Stimulated activated CD4-positive, alpha-beta T cell treated with anti-CD3 and anti-CD28 coated beads, Interleukin-12 subunit alpha, Interleukin-12 subunit beta, amount 100 ng/mL, for 4 hours (primary cell): ENCODE data around the gene ARL6IP4.

Experiments
- DNase-seq: peaks from one replicate; pipeline ENCODE4 v3.0.0-alpha.2; 2020

Gene ARL6IP4

DNA sequence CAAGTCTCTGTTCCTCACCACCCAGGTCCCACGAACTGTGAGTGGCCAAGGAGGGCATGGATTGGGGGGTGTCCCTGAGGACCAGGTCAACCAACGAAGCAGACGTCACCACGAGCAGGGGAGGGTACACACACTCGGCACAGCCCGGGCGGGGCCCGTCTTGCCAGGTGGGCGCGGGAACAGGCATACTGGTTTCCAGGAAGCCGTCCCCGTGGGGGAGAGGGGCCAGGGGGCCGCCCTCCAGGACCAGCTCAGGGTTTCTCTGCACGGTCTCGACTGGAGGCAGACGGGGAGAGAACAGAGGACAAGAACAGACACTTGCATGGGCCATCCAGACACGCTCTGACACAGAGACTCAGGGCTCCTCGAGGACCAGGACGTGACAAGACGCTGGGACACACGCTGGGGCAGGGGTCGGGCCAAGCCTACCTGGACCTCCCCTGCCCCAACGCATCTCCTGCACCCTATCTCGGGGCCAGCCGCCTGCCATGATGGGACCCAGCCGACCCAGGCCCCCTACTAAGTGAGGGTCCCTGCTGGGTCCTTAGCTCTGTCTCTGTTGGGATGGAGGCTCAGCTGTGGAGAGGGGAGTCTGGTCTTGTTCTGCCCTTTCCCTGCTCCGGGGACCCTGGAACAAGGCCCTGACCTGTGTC lies 11.3 kb downstream of the ARL6IP4 start:
- no peak for DNase-seq

DNA sequence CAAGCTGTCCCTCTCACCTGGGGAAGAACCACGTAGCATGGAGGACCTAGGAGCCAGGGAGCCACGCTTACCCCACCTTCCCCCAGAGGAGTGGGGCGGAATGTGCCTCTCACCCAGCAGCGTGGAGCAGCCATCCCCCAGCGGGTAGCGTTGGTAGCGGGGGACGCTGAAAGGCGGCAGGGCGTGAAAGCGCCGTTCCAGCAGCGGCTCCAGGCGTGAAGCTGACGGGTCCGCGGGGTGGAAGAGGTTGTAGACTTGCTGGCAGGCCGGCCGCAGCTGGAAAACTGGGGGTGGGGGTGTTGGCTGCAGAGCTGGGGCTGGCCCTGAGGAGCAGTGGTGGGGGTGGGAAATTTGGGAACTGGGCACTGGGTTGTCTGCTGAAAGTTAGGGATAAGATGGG lies 11.9 kb downstream of the ARL6IP4 start:
- DNase-seq: no peak

DNA sequence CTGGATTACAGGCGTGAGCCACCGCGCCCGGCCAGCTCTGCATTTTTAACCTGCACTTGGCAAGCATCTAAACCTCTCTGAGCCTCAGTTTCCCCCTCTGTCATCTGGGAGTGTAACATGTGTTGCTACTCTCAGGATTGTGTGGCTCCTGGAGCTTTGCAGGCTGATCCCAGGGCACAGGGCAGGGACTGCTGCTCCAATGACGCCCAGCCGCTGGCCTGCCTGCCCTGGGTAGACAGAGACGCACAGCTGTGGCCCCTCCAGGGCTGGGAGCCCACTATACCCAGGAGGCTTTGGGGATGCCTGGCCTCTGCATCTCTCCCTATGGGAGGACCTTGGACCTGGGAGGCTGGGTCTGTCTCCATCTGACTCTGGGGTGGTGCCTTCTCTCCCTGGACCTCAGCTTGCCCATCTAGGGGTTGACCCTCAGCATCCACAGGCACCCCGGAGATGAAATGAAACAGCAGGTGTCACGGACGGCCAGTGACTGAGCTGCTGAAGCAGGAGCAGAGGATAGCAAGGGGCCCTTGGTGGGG lies 13.7 kb downstream of the ARL6IP4 start:
- no peak for DNase-seq

DNA sequence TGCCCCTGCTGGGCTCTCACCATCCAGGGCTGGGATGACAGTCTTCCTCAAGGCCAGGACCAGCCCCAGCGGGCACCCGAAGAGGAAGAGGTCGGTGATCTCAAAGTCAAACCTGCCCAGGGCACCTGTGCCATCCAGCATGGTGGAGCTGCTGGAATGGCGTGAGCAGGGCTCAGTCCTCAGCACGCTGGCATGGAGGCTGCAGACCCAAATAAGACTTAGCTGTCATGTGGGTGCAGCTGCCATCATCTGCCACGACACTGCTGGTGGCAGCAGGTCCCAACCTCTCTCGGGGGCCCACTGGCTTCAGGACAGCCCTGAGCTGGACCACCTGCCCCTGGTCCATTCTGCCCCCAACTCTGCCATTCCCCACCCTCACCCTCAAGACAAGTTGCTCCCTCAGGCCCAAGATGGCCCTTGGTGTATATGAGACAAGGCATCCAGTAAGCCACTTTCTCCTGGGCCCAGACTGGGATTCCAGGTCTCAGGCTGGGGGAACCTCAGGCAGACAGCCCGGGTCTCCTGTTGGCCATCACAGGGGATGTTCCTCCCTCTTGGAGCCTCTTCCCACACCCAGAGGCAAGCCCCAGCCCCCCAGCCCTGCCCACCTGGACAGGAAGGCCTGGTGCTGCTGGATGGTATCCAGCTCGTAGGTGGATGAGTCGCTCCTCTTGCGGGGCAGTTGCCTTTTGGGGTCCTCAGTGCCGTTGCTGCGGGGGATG lies 14.5 kb downstream of the ARL6IP4 start:
- DNase-seq: no peak

DNA sequence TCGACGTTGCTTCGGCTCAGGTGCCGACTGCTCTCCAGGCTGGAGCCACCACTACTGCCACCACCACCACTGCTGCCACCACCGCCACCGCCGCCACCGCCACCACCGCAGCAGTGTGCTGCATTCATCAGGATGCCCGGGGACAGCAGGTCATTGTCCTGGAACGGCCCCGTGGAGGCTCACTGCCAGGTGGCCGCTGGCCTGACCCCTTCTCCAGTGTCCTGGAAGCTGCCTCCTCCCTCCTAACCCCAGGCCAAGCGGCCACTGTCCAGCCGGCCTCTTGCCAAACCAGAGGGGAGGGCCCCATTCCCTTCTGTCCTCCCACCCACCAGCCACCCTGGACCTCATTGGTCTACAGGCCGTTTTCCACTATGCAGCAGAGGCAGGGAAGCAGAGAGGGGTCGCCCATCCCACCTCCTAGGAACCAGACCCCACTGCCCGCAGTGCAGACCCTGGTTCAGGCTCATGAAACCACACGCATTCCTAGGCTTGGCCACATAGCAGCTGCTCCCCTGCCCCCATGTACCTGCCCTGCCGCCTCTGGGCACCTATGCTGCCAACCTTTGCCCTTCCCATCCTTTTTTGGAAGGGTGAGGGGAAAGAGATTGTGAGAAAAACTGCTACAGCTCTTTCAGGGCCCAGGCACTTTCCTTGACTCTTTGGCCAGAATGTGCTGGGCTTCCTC lies 15.2 kb downstream of the ARL6IP4 start:
- DNase-seq: no peak

DNA sequence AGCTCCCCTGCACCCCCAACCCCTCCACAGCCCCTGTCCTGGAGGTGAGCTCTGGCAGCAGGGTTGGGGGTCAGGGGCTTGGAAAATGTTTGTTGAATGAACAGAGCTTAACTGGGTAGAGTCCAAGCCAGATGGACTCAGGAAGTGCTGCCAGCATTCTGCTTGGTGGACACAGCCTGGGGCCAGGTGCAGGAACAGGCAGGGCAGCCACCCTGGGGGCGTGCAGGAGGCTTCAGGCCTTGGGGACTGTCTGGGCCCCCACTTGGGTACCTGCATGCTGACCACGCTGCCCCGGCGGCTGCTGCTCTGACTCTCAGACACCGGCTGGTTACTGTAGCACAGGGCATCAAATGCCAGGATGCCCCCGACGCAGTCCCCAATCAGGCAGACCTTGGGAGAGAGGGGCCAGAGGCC lies 15.7 kb downstream of the ARL6IP4 start:
- DNase-seq: no peak

DNA sequence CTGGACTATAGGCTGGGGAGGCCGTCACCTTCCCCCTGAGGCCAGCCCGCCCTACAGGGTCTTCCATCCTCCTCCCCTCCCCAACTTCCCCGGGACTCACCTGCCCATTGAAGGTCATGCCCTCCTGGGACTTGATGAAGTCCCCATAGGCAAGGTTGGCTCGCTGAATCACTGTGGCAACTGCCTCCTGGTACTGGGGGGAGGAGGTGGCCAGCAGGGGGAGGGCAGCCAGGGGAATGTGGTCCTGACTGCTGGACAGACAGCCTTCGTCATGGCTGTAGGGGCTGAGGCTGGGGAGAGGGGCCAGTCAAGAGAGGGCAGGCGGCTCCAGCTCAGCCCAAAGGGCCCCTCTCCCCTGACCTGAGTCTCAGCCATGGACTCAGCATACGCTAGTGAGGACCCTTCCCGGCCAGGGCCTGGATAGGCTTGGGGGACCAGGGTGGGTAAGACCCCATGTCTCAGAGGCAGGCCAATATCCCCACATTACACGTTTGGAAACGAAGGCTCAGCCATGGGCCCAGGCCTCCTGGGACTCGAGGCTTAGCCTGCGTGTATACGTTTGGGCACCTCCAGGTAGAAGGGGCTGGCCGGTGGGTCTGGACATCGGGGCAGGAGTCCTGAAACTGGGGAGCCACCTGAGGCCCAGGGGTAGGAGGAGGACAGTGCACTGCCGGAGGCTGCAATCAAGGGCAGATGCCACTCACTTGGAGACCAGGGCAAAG lies 16.3 kb downstream of the ARL6IP4 start:
- no peak for DNase-seq

DNA sequence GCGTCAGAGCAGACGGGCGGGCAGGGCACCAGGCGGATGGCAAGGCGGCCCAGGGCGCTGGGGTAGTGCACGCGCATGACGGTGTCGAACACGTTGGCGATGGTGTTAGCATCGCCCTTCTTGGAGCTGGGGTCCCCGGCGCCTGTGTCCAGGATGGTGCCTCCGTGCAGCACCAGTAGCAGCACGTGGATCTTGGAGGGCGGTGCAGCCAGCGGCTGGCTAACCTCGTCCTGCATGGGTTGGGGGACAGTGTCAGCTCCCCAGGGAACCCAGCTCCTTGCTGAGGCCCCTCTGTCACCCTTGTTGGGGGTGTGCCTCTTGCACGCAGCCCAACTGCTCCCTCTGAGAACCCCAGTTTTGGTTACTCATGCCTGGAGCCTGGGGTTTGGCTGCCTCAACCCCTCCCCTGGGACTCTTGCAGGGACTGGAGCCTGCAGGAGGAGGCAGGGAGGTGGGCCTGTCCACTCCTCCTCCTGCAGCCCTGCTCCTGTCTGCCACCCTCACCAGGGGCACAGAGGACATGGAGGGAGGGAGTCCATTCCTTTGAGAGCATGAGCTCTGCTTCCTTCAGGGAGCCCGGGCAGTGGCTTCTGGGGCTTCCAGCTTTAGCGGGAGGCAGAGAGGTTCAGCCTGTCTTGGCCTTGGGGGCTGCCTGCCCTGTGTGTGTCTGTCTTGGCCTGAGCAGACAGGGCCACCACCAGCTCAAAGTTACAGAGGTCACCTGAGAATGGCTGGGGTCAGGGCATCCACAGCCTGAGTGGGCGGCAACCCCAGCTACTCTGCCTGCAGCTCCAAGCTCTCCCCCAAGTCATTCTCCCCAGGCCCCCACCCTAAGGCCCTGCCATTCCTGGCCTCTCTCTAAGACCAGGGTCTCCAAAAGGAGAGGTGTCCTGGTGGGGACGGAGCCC lies 17.1 kb downstream of the ARL6IP4 start:
- DNase-seq: no peak

DNA sequence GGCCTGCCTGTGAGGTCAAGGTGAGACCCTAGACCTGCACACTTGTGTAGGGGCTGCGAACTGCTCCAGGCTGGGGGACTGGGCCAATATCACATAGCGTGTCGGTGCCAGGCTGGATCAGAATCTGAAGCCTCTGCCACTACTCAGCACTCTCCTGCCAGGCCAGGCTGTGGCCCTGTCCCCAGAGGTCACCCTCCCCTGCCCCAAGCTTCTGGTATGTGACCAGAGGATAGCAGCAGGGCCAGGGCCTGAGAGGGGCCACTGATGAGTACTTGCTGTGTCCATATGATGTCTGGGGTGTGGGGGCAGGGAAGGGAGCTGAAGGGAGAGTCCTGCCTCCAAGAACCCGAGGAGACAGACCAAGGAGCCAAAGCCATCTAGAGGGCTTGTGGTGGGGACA lies 17.8 kb downstream of the ARL6IP4 start:
- DNase-seq: no peak

DNA sequence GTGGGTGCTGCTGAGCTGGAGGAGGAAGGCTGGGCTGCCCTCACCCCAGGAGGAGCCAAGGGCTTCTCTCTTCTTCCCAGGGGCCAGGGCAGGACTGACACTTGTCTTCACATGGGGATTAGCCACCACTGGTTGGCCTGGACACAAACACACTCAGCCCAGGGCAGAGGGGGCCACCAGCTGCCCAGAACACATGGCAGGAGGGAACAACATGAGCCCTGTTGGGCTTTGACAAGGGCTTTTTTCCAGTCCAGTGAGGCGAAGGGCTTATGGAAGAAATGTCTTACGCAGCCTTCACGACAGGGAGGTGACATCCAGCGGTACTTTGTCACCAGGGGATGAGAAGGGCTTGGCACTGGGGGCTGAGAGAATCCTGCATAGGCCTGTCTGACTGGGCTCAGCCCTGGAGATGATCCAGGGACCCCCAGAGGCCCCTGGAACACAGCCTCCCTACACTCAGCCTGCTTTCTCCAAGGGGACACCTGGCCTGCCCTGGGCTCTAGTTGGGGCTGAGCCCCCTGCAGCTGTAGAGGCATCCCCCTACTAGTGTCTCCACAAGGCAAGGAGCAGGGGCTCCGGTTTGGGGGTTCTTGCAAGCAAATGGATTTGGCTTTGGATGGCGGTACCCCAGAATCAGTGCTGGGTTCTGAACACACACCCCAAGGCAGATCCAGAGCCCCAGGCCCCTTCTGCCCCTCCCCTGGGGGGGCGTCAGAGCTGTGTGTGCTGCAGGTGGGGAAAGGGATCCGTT lies 18.9 kb downstream of the ARL6IP4 start:
- DNase-seq: no peak

DNA sequence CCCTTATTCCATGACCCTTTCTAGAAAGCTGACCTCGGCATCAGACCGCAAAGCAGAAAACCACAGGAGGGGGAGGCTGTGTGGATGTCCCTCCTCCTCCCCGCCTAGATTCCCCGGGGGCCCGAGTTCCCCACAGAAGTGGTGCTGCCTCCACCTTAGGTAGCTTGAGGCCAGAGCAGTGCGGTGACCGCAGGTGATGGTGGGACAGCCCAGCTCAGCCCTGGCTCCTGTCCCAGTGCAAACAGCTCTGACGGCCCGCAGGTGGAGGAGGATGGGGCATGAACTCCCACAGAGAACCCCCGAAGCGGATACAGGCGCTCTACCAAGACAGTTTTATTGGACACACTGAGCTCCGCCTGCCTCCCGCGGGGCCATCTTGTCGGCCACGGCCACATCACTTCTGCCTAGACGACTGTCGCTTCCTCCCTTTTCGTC lies 19.5 kb downstream of the ARL6IP4 start:
- DNase-seq: no peak

DNA sequence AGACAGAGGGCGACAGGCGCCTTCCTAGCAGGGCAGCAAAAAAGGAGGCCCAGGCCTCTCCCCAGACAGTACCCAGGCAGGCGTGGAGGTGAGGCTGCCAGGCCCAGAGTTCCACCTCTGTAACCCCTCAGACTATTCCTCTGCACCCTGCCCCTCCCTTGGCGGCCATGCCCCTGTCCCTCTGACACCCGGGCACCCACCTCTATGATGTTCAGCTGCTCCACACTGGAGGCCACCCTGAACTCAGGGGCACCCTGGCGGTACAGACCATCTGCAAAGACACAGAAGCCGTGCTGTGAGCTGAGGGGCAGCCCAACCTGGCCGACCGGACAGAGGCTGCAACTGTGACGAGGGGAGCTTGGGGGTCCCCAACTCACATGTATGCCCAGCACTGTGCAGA lies 20.1 kb downstream of the ARL6IP4 start:
- DNase-seq: no peak

DNA sequence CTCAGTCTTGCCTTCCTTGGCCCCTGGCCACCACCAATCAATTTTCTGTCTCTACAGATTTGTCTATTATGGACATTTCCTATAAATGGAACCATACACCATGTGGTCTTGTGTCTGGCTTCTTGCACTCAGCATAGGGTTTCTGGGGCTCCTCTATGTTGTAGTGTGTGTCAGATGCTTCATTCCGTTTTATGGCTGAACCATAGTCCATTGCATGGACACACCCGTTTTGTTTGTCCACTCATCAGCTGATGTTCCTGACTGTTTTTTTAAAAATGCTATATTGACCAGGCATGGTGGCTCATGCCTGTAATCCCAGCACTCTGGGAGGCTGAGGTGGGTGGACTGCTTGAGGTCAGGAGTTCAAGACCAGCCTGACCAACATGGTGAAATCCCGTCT lies 21.0 kb downstream of the ARL6IP4 start:
- DNase-seq: no peak

DNA sequence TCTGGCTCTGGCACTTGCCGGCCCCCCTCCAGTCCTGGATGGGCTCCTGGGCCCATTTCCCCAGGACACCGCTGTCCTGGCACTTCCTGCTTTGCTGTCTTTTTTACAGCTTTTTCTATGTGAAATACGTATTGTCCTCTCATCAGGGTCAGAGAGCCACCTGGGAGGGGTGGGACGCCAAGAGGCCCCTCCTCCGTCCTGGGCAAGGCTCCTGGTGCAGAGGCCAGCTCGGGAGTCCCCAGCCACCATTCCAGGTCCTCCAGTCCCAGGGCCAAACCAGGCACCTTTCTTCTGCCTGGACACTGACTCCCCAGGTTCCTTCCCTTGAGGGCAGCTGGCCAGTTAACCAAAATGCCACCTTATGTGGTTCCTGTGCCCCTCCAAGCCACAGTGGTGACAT lies 22.8 kb downstream of the ARL6IP4 start:
- DNase-seq: no peak

DNA sequence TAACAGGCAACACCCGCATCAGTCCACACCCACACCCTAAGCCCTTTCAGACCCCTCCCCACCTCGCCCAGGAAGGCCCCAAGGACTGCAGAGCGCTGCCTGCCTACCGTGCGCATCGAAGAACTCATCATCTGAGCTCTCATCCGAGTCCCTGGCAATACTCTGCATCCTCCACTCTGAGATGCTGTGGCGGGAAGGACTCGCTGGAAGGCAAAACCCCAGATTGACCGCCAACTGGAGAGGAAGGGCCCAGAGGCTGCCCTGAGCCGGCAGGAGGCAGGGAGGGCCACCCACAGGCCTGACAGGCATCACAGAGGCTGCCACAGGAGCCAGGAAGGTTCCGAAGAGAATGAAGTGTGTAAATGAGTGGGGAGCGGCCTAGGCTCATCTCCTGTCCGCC lies 23.8 kb downstream of the ARL6IP4 start:
- no peak for DNase-seq

DNA sequence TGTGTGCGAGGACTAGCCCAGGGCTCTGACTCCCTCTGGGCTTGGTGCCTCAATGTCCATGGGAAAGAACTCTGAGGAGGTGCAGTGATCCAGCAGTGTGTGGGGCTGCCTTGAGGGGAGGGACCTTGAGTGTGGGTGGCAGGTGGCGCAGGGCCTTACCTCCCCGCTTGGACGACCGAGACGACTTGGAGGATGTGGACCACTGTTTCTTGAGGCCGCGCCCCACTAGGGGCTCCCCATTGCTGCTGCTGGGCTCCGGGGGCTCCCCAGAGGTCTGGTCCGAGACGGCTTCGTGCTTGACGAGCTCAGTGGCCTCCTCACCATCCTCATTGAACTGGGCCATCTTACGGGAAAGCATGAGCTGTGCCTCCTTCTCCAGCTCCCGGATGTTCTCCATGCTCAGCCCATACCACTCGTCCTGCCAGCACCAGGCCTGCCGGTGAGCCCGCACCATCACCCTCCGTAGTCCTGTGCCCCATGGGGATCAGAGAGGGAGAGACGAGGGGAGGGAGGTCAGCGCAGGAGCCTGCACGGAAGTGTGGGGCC lies 24.7 kb downstream of the ARL6IP4 start:
- no peak for DNase-seq

DNA sequence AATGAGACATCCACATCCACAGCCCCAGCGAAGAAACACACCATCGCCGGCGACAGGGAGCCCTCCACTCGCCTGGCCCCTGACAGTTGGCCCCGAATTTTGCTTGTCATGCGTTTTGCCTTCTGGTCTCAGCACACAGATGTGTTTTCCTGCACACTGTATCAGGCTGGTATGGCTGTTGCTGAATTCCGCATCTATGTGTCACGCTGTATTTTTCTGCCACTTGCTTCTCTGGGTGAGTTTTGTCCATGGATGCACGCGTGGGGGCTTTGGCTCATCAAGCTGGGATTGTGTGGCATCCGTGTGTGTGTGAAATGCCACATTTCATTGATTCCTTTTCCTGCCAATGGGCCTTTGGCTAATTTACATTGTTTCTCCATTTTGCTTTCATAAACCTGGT lies 26.5 kb downstream of the ARL6IP4 start:
- no peak for DNase-seq

DNA sequence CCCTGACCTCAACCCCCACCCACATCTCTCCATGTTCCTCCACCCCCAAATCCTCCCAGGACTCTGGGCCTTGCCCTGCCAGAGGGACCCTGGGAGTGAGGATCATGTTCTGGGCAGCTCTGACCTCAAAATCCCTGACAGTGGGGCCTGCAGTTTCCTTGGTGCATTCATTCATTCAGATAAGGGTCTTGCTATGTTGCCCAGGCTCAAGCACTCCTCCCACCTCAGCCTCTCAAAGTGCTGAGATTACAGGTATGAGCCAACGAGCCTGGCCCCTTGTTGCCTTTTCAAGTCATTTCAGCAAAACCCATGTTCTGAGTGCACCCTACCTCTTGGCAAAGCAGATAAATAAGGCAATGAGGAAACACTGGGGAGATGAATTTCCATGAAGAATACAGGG lies 29.6 kb downstream of the ARL6IP4 start:
- DNase-seq: no peak

DNA sequence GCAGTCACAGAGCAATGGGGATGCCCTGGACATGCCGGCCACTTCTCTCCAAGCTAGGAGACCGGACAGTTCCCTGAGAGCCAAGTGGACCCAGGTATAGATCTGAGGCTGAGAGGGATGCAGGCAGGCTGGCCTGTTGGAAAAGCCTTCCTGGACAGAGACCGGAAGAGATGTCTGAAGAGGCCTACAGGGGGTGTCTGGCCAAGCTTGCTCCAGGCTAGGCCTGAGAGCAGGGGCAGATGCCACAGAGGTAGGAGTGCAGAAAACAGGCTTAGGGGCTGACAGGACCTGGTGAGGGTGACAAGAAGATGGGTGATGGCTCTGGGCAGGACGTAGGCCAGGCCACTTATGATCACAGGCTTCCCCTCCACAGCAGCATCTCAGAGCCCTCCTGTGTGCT lies 30.2 kb downstream of the ARL6IP4 start:
- DNase-seq: no peak

DNA sequence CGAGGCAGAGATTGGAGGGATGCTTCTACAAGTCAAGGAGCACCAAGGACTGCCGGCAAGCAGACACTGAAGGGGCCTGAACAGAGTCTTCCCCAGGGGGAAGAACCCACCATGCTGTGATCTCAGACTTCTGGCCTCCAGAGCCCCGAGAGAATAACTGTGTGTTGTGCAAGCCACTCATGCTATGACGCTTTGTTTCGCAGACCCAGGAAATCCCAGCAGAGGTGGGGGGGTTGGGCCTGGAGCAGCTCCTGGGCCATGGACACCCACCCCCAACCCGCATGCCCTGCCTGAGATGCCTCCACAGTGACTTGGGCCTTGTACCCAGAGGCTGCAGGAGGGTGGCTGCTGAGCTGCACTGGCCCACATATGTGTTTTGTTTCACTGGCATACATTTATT lies 31.2 kb downstream of the ARL6IP4 start:
- no peak for DNase-seq
